GOT3 (cell line): ENCODE measurements around the gene SLC4A11.

Experiments
- DNase-seq: peaks from one replicate; lab custom pipeline; 2025; ENCODE audit warnings: mixed read lengths; lab: John Stamatoyannopoulos, UW

The SLC4A11 gene

DNA sequence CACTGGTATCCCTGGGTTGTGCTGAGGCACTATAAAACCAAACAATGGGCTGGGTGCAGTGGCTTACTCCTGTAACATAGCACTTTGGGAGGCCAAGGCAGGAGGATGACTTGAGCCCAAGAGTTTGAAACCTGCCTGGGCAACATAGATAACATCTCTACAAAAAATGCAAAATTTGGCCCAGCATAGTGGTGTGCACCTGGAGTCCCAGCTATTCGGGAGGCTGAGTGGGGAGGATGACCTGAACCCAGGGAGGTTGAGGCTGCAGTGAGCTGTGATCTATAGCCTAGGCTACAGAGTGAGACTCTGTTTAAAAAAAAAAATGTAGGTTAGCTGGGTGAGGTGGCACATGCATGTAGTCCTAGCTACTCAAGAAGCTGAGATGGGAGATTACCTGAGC is 7.7 kb upstream of the SLC4A11 start:
- DNase-seq, result no peak

DNA sequence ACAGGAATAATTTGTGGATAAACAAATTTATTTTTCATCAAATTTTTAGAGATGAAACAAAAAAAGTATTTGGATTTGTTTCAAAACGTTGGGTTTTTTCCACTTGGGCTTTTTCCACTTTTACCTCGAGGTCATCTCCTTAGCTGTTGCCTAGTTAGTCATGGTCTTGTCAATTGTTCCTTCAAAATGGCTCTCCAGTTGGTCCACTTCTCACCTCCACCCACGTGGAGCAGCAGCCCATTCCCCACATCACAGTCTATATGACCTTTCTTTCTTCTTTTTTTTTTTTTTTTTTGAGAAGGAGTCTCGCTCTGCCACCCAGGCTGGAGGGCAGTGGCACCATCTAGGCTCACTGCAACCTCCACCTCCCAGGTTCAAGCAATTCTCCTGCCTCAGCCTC is 6.7 kb upstream of the SLC4A11 start:
- no peak for DNase-seq

DNA sequence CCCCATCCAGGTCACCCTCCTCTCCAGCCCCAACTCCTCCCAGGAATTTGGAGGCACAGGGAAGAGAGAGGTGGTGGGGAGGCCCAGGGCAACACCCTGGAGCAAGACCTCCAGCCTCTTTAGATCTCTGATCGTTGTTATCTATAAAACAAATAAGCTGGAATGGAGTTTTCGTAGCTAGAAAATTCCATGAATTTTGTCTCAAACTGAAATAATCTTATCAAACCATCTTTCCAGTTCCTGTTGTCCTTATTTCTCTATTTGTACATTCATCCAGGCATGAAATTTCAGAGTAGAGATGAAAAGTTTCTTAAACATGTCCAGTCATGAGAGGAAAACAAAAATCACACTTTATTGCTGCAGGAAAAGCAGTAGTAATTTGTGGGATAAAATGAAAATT is 6.2 kb upstream of the SLC4A11 start:
- DNase-seq, result no peak

DNA sequence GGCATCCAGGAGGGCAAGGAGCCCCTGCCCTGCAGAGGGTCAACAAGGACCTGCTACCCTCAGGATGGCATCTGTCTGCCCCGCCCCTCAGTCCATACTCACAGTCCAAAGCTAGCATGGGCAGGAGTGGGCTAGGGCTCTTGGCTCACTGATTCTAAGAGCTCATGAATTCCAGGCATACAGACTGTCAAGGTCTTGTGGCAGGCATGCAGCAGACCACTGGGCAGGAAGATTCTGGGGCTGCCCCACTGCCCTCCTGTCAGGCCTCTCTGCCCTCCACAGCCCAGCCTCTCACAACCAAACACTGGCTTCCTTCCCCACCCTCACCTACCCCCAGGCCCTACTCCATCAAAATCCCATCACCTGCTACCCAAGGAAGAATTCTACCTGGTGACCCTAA is 5.6 kb upstream of the SLC4A11 start:
- DNase-seq, result no peak

DNA sequence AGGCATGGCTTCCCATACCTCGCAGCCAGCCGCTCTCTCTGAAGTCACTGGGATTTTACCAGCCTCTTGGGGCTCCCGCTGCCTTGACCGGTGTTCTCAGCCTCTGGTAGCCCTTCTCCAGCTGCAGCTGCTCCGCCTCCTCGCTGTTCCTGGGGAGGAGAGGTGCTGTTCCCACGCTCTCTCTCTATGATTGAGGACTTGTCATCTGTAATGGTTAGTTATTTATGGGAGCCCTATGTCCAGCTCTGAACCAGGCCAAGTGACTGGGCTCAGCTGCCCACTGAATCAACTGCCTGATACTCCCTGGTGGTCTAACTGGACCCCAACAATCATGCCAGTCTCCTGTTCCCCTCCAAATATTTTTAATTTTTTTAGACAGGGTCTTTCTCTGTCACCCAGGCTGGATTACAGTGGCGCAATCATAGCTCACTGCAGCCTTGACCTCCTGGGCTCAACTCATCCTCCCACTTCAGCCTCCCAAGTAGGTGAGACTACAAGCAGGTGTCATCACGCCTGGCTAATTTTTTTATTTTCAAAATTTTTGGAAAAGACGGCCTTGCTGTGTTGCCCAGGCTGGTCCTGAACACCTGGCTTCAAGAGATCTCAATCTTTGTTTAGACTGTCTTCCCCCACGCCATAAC is 4.8 kb upstream of the SLC4A11 start:
- no peak for DNase-seq

DNA sequence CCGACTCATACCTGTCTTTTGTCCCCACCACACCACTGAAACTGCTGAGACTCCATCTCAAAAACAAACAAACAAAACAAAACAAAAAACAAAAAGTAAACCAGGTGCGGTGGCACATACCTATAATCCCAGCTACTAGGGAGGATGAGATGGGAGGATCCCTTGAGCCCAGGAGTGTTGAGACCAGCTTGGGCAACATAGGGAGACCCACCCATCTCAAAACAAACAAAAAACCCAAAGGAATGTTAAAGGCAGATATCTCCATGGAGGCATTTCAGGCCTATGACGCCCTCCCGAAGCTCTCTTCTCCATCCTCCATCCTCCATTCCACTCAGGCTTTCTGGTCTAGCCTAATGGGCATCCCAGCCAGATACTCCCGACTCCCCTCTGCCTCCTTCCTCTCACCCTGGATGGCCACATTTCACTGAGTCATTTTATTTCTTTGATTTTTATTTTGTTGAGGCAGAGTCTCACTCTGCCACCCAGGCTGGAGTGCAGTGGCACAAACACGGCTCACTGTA is 3.2 kb upstream of the SLC4A11 start:
- DNase-seq, result no peak

DNA sequence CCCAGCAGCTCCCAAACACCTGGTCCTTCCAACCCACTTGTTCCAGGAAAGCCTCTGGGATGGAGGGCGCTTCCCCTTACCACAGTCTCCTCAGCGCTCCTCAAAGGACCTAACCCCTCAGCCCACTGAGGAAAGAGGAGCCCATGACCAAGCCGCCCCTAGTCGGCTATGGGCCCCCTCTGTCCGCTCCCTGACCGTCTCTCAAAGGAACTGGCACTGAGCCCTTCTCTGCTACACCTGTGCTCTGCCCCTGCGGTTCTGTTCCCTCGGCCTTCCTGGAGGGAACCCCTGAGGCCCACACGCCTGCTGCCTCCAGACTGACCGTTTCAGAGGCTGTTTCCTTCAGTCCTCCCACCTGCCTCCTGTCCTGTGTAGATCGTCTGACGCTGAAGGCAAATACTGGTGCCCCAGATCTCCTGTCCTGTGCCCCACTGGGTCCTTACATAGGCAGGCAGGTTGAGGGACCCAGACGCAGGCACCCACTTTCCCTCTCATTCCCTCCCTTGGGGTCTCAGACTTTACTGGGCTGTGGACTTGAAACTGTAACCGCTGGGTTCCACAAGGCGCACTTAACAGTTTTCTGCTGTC is 1.9 kb upstream of the SLC4A11 start:
- DNase-seq, result no peak

DNA sequence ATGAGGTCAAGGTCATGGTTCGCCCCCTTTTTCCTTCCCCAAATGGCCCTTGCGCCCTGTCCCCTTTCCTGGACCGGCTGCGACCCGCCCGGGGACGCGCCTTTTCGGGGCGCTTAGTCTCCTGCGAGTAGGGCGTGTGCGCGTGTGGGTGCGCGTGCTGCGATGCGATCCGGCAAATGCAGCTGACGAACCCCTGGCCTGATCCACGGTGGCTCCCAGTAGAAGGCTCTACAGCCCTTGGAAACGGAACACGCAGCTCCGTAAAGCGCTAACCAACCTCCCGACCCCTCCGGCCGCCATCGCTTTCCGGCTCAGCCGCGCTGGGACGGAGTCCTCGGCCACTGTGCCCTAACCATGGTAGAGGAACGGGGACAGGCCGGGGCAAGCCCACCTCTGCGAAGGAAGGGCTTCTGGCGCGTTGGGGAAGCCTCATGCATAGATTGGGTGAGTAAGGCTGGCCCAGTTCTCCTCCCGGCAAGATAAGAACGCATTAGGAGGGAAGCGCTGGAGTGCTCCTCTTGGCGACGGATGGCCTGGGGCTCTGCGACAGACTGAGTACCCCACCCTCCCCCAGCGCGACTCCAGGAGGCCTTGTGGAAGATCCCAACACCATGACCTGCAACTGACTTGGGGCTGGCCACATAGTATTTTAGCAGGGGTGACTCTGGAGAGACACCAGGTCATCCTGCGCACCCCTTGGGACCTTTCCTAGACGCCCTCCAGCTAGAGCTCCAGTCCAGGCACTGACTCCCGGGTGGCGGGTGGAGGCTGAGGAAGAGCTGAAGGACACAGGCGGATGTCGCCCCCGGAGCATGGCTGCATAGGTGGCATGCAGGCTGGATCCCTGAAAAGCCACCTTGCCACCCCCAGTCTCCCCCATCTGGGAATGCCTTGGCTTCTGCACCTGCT is 1.1 kb upstream of the SLC4A11 start:
- DNase-seq, result no peak

DNA sequence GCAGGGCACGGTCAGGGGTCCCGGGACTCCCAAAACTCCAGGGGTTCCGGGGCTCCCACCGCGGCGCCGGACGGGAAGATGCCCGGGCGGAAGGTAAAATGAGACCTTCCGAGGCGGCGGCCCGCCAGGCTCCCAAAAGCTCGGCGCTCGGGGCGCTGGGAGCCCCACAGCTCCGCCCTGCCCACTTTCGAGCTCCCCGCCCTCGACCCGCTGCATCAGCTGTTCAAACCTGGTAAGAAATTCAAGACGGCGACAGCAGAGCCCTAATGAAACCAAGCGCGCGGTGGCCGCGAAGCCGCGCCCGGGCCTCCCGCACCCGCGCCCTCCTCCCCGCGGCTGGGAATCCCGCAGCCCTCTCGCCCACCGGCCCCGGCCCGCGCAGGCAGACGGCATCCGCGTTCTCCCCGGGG is 369 bp downstream of the SLC4A11 start:
- DNase-seq, result no peak

DNA sequence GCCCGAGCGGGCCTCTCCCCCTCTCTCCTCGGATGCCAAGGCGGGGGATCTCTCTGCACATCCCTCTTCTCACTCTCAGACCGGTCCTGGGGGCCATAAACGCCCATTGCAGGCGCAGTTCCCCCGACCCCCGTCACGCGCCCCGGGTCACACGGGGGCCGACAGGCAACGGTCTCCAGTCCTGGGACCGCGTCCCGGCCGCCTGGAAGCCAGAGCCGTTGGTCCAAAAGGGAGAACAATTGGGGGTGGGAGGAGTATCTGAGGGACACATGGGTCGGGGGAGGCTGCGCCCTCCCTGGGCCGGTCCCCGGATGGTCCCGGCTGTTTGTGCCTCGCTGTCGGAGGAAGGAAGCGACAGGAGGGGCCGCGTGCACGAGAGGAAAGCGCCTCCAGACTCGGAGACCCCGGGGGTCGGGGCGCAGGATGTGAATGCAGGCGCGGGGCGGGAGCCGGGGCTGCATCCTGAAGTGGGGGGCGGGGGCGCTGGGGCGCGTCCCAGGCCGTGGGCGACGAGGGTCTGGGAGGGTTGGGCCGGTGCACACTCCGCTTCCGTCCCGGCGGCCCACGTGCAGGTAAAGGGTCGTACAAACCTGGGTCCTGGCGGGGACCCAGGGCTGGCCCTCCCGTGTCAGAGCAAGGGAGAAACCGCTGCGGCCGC is 903 bp downstream of the SLC4A11 start:
- no peak for DNase-seq

DNA sequence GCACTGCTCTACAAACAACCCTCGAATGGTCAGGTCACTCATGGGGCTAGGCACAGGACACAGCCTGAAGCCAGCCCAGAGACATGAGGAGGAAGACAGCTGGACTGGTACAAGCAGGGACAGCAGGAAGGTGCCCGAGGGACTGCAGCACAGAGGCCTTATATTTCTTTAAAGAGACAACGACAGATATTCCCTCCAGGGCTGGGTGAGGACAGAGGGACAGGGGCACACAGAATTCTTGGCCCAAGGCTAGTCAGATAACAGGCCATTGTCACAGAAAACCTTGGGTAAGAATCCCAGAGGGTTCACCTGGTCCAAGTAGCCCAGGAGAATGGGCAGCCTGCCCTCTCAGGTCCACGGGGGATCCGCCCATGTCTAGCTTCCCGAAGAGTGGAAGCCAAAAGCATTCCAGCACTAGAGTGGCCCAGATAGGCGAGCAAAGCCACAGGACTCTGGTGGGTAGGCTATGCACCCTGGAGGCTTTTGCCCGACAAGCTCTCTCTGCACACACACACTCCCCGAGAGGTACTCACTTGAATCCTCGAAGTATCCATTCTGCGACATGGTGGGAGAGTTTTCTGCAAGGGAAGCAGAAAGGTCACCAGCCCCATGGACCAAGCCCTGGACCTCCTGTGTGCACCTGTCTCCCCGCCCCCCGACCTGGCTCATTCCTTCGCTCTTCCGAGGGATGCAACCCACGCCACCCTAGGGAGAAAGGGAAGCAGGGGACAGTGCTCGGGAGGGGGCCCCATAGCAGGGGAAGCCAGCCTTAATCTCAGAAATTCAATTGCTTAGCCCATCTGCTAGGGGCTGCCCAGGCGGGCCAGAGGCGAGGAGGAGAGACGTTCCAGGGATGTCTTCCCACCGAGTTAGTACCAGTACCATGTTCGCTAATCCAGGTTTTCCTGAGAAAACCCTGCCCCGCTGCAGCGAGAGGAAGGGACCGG is 1.7 kb downstream of the SLC4A11 start:
- no peak for DNase-seq

DNA sequence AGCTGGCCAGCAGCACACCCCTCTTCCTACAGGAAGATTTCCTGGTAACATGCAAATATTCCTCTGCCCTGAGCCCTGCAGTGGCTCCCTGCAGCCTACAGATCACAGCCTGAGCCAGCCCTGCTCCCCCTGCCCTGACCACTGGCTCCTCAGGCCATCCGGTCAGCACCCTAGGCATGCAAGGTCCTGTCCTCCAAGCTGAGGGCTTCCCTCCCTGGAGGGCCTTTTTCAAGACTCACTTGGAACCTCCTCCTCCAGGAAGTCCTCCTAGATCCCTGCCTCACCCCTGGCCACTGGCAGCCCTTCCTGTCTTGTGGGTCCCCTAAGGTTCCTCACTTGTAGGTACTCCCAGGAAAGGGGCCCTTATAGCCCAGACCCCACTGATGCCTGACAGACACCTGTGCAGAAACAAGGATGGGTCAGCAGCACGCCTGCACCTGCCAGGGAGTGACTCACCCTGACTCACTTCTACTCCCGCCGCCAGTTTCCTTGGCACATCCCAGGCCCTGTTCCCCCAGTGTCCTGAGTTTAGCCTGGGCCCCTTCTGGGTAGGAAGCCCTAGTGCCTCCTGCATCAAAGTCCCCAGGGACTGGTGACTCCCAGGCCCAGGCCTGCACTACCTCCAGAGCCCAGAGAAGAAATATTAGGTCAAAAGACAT is 3.2 kb downstream of the SLC4A11 start:
- no peak for DNase-seq

DNA sequence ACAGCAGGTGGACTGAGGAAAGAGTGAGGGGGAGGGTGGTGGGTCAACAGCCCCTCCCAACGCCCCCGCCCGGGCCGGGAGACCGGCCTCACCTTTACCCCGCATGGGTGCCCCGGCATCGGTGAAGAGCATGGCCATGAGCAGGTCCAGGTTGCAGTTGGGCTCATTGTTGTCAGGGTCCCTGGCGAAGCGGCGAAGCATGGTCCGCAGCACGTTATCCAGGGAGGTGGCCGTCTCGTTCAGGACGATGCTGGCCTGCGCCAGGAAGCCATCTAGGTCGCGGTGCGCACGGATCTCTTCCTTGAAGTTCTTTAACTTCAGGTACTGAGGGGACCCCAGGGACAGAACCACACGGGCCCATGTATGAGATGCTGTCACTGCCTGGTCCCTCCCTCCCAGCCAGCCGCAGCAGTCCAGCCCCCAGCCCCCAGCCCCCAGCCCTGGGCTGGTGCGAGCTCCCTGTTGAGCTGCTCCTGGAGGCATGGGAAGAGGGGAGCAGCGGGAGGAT is 4.9 kb downstream of the SLC4A11 start:
- DNase-seq, result no peak

DNA sequence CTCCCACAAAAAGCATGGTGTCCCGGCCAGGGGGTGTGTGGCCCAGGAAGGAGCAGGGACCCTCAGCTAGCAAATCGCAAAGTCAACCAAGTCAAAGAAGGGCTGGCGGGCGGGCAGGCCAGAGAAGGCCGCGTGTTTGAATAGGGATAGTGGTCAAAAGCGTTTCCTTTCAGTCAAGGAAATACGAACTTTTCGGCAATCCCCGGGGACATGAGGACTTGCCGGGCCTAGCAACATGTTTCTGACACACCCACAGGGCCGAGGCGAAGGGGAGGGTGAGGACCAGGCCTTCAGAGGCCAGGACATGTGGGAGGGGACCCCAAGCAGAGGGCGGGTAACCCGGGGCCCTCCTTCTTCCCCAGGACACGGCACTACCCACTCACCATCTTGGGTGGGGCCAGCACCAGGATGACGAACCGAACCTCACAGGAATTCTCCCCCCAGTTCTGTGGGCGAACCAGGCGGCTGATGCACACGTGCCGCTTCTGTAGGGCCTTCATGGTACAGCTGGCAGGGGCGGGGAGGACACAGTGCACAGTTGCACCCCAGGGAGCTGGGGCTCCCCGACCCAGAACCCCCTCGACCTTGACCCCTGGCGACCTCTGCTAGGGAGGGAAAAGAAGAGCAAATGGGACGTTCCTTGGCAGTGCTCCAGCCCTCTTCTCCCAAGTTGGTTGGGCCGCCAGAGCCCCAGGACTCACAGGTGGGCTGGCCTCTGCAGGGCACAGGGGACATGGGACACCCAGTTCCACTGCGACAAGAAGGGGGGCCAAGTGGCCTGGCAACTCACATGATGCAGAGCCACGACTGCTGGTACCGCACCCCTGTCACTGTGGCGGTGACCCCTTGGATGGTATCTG is 5.6 kb downstream of the SLC4A11 start:
- no peak for DNase-seq

DNA sequence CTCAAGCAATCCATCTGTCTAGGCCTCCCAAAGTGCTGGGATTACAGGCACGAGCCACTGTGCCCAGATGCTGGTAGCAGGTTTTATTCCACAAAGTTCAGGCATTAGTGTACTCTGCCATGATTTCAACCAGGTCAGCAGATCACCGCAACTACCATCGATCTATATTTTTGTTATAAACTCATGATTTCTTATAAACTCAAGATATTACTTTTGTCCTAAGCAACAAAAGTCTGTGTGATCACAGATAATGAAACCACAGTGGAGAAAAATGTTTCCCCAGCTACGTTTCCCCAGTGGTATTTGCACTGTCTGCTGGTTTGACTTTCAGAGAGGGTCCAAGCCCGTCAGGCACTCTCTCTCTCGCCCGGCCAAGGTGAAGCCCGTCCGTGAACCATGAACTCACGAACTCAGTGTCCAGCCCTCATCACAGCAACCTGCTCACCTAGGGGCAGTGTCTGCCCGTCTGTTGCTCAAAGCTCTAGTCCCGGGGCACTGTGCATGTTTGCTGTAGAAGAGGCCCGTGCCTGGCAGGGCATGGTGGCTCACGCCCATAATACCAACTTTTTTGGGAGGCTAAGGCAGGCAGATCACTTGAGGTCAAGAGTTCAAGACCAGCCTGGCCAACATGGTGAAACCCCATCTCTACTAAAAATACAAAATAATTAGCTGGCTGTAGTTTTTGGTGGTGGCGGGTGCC is 7.0 kb downstream of the SLC4A11 start:
- no peak for DNase-seq

DNA sequence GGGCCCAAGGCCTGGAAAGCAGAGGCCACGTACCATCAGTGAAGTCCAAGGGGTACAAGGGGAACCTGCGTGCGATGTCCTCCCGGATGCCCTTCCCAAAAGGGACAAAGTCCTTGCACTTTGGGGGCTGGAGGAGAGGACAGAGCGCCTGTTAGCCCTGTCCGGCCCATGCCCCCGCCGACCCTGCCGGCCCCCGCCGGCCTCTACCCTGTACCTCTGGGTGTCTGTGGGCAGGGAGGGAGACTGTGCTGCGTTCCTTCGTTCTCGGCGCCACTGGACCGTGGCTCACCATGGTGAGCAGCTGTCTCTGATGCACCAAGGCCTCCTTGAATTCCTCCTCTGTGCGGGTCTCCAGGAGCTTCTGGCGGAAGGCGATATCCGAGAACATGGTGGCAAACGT is 7.9 kb downstream of the SLC4A11 start:
- no peak for DNase-seq

DNA sequence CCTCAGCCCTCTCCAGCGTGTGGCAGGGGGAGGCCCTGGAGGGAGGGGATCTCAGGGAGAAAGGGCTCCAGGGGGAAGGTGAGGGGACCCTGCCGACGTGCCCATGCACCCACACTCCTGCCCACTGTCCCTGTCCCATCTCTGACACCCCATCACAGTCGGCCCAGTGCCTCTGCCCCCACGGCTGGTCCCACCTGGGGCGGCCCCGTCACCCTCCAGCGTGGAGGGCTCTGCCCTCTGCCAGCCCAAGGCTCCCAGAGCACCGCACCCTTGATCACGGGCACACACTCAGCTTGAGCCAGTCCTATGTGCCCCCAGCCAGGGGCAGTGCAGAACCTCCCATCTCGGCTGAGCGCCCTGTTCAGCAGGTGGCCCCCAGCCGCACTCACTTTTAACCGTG is 9.2 kb downstream of the SLC4A11 start:
- DNase-seq, result no peak

DNA sequence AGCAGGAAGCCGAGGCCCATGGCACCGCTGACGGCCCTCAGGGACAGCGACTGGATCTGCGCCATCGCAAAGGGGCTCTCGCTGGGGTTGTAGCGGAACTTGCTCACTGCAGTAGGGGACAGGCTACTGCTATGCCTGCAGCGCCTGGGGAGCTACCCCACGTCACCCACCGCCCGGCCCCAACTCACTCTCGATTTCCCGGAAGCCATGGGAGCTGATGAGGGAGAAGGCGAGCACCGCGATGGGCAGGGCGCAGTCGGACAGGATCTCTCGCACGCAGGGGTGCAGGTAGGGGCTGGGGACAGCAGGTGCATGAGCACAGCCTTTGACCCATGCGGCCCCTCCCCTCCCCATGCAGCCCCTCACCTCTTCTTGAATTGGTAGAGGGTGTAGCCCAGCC is 9.8 kb downstream of the SLC4A11 start:
- no peak for DNase-seq

DNA sequence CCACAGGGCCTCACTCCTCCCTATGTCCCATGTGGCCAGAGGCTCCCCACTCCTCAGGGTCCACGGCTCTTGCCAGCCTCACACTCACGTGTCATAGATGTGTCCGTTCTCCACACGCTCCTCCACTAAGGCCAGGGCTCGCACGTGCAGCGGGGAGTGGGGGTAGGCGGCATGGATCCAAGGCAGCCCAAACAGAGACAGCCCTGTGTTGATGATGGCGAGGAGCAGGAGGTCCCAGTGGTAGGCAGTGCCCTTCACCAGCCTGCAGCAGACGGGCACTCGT is 10.3 kb downstream of the SLC4A11 start:
- DNase-seq, result no peak
